22Rv1 (cell line): ENCODE results near the gene CYB561A3.

ENCODE experiments used
- ZFX ChIP-seq: fragments of 450-650 bp; IDR thresholded peaks from 2 replicates; pipeline ENCODE4 v1.6.1; 2017; ENCODE audit warnings: antibody characterized with exemption, borderline replicate concordance
- TF ChIP-seq, protein P1 (sequence below): fragments of 450-650 bp; IDR thresholded peaks from 2 replicates; pipeline ENCODE4 v1.5.1; 2017; ENCODE audit warnings: mild to moderate bottlenecking

DNA sequence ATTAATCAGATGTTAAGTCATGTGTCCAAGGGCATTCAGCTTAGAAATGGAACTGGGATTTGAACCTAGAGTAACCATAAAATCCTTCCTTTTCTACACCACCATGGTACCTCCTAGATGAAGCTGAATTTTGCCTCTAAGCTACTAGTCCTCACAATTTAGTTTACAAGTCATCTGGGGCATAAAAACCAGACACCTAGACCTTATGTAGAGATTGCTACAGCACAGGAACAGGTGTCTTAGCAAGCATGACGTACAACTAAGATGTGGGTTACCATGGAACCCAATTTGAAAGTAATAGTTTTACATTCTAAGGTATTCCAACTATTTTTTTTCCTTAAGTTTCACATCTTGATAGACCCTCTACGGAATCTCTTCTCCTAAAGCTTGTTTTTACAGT, 39.9 kb upstream of the CYB561A3 start:
- TF ChIP-seq, protein P1, sequence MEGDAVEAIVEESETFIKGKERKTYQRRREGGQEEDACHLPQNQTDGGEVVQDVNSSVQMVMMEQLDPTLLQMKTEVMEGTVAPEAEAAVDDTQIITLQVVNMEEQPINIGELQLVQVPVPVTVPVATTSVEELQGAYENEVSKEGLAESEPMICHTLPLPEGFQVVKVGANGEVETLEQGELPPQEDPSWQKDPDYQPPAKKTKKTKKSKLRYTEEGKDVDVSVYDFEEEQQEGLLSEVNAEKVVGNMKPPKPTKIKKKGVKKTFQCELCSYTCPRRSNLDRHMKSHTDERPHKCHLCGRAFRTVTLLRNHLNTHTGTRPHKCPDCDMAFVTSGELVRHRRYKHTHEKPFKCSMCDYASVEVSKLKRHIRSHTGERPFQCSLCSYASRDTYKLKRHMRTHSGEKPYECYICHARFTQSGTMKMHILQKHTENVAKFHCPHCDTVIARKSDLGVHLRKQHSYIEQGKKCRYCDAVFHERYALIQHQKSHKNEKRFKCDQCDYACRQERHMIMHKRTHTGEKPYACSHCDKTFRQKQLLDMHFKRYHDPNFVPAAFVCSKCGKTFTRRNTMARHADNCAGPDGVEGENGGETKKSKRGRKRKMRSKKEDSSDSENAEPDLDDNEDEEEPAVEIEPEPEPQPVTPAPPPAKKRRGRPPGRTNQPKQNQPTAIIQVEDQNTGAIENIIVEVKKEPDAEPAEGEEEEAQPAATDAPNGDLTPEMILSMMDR = no peak
- TF ChIP-seq ZFX = no peak
